Embryonic facial prominence (tissue), 1 donor: ENCODE measurements around the gene HOXC13.

Experiments
- DNase-seq: peaks from one replicate; pipeline ENCODE4 v3.0.0-alpha.2; 2016; ENCODE audit errors: extremely low spot score

HOXC13 gene

GRCh38 chr12:53995378-53996239 is 57.0 kb downstream of the HOXC13 start:
- no peak for DNase-seq
